Kidney (tissue), 14 donors: ENCODE results near the gene NRXN3. TPM values are rescaled to one million over a fixed set of nuclear protein-coding genes. Genes with fewer than 3 reads are reported as not detected.

Experiments
- DNase-seq, 5 donors: peaks; one replicate each; pipeline ENCODE4 v3.0.0-alpha.2; 2013 to 2020
- FAIRE-seq: peaks from 2 replicates; lab custom pipeline; 2012; peaks lifted over from hg19 to GRCh38; lab: Jason Lieb, UNC
- H3K27ac ChIP-seq, 2 donors: one replicate each; pipeline ENCODE4 v1.7.0; 2013; ENCODE audit warnings: low read depth in 2 of 2, low read length in 2 of 2, inconsistent platforms in 1 of 2
- H3K27me3 ChIP-seq: one replicate; pipeline ENCODE4 v1.7.1; 2013; ENCODE audit warnings: low read length, inconsistent platforms; ENCODE audit not compliant: control insufficient read depth, insufficient read depth
- H3K36me3 ChIP-seq, 3 donors: one replicate each; pipeline versions ENCODE4 v1.7.0 to v1.7.1; 2013; ENCODE audit warnings: low read length in 3 of 3, control low read depth in 1 of 3, inconsistent platforms in 1 of 3; ENCODE audit not compliant: insufficient read depth in 3 of 3, control insufficient read depth in 2 of 3
- H3K4me1 ChIP-seq, 3 donors: one replicate each; pipeline versions ENCODE4 v1.7.0 to v1.7.1; 2013; ENCODE audit warnings: low read length in 3 of 3, inconsistent platforms in 1 of 3, low read depth in 1 of 3; ENCODE audit not compliant: control insufficient read depth in 2 of 3, insufficient read depth in 2 of 3
- H3K4me3 ChIP-seq, 3 donors: one replicate each; pipeline versions ENCODE4 v1.7.0 to v1.8.1; 2013; ENCODE audit warnings: low read length in 3 of 3, control low read depth in 1 of 3, inconsistent platforms in 1 of 3
- H3K9ac ChIP-seq, 3 donors: one replicate each; pipeline versions ENCODE4 v1.7.0 to v1.7.1; 2013; ENCODE audit warnings: low read length in 3 of 3, control low read depth in 1 of 3, inconsistent platforms in 1 of 3
- H3K9me3 ChIP-seq, 3 donors: one replicate each; pipeline versions ENCODE4 v1.7.0 to v1.7.1; 2013; ENCODE audit warnings: low read length in 3 of 3, control low read depth in 1 of 3, inconsistent platforms in 1 of 3; ENCODE audit not compliant: control insufficient read depth in 2 of 3, insufficient read depth in 1 of 3
- CTCF ChIP-seq: IDR thresholded peaks from 3 replicates; pipeline ENCODE4 v1.5.1; 2012; ENCODE audit warnings: mild to moderate bottlenecking, moderate library complexity, borderline replicate concordance; ENCODE audit not compliant: insufficient read depth; ENCODE audit errors: extremely low read depth
- intact Hi-C: fragments of 100-400 bp; cut with DNase I; formaldehyde crosslinking; loops from one replicate; pipeline ENCODE4 v1.11.1; 2022
- polyA plus RNA-seq: library from polyadenylated mRNA; stranded (reverse); fragments of 350-450 nt; fragmentation: Illumina TruSeq; extraction: RNeasy Lipid Tissue Mini Kit (QIAGEN cat#74804); gene quantifications from one replicate; pipeline ENCODE4 v1.2.3, GENCODE V29; 2014; ENCODE audit warnings: low read depth, low replicate concordance; ENCODE audit not compliant: insufficient read depth
- total RNA-seq: library from RNA; stranded (reverse); fragmentation: NEBNext Ultra II Directional; extraction: Animal tissue kit (Norgen Biotek cat#: 25700); gene quantifications from one replicate; pipeline ENCODE4 v1.2.1, GENCODE V29; 2021
- donor health status: control.
- donor health status: control.
- donor health status: control.
- donor health status: control.
- donor health status: control.
- donor health status: DM: yes; HTN: yes; CAD: no.
- donor health status: Normal renal cell carcinoma (clear cell type).

Gene NRXN3
- total and polyA plus RNA-seq, 2 donors from 2014 or later = 1.5 to 2.4 TPM

- Histone ChIP-seq H3K27ac (no peak overlapping the region), H3K36me3 (no peaks in the 10 kb centered on the region), H3K4me1 (no peaks in the 10 kb centered on the region), H3K9ac (no peak overlapping the region), H3K9me3 (no peaks in the 10 kb centered on the region), H3K27me3 (no peaks in the 10 kb centered on the region), H3K4me3 (no peak overlapping the region)
- TF ChIP-seq CTCF = no peak
- DNase-seq (no peak), FAIRE-seq (no peak)
- intact Hi-C loops = no loop called here
Measured at GRCh38 chr14:78933166-78933565, 763.0 kb downstream of the NRXN3 start.

DNA sequence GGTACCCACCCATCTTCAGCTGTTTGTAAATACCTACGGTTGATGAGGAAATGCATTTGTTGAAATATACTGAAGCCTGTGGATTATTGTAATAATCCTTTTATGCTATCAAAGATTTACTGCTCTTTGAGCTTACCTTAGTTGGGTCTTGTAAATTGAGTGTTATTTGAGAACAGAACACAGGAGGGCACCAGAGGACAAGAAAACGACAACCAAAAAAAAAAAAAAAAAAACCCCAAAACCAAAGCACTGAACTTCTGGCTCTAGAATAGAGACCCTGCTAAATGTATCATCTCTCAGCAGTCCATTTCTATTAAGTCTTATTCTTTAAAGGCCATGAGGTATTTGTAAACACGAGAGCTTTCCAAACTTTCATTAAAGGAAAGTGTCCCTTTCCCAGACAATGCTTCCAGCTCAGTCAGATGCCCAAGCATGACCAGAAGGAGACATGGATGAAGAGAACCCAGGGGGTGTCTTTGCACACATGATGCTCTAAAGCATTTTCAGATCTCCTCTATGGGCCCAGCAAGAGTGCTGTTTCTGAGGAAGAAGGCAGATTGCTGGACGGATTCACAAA lies 763.9 kb downstream of the NRXN3 start:
- FAIRE-seq = no peak
- no peaks in the 10 kb centered on the region for H3K36me3 ChIP-seq
- TF ChIP-seq CTCF = peak; percentile 27
- no peak overlapping the region for H3K4me3 ChIP-seq
- no peak overlapping the region for H3K27ac ChIP-seq
- H3K9me3 ChIP-seq = no peaks in the 10 kb centered on the region
- H3K27me3 ChIP-seq = no peaks in the 10 kb centered on the region
- intact Hi-C loops = no loop called here
- no peak overlapping the region for H3K9ac ChIP-seq
- peak in 2 of 5 donors; percentile 32 to 53 for DNase-seq
- no peaks in the 10 kb centered on the region for H3K4me1 ChIP-seq

DNA sequence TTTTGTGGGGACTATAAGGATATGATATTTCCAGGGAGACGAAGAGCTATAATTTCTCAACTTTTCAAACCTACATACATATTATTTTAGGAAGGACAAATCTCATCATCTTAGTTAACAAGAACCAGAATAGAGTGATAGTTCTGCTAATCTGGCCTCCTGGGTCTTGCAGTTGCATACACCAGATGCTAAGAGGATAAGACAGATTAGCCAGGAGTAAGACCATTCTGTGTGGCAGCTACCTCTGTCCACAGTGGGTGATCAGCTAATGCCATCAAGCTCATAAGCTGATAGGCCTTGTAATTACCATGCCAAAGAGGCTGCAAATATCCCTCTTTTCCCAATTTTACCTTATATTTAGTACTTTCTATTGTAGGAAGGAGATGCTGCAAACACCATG lies 776.8 kb downstream of the NRXN3 start:
- Histone ChIP-seq H3K4me1 (no peaks in the 10 kb centered on the region), H3K9ac (no peak overlapping the region), H3K27me3 (no peaks in the 10 kb centered on the region), H3K4me3 (no peak overlapping the region), H3K27ac (no peak overlapping the region), H3K36me3 (no peaks in the 10 kb centered on the region), H3K9me3 (no peaks in the 10 kb centered on the region)
- no peak for TF ChIP-seq CTCF
- no peak for FAIRE-seq
- no peak for DNase-seq
- intact Hi-C loops = no loop called here

GRCh38 chr14:78947681-78948080 lies 777.5 kb downstream of the NRXN3 start:
- Histone ChIP-seq H3K9ac (no peak overlapping the region), H3K4me1 (no peaks in the 10 kb centered on the region), H3K27me3 (no peaks in the 10 kb centered on the region), H3K27ac (no peak overlapping the region), H3K9me3 (no peaks in the 10 kb centered on the region), H3K4me3 (no peak overlapping the region), H3K36me3 (no peaks in the 10 kb centered on the region)
- DNase-seq (no peak), FAIRE-seq (no peak)
- intact Hi-C loops = no loop called here
- TF ChIP-seq CTCF = no peak
